HAP-1 (cell line): ENCODE measurements around the gene MAGEF1.

Experiments
- DNase-seq, 2 experiments: peaks; one replicate each; pipeline ENCODE4 v3.0.0-alpha.2; 2016 to 2020; ENCODE audit warnings: low spot score in 2 of 2
- H3K27me3 ChIP-seq: fragments of 250-450 bp; sonication (Bioruptor Pico); 2 replicates; pipeline ENCODE4 v1.5.1; 2020; ENCODE audit warnings: low read depth, mild to moderate bottlenecking, moderate library complexity
- H3K36me3 ChIP-seq: fragments of 250-450 bp; sonication (Bioruptor Pico); replicated peaks from 2 replicates; pipeline ENCODE4 v1.5.1; 2020; ENCODE audit warnings: mild to moderate bottlenecking
- H3K4me1 ChIP-seq: fragments of 250-450 bp; sonication (Bioruptor Pico); 2 replicates; pipeline ENCODE4 v1.5.1; 2020; ENCODE audit warnings: mild to moderate bottlenecking
- H3K4me3 ChIP-seq: fragments of 250-450 bp; sonication (Bioruptor Pico); 2 replicates; pipeline ENCODE4 v1.5.1; 2020; ENCODE audit warnings: mild to moderate bottlenecking, moderate library complexity
- H3K9me3 ChIP-seq: fragments of 250-450 bp; sonication (Bioruptor Pico); 2 replicates; pipeline ENCODE4 v1.5.1; 2020; ENCODE audit warnings: mild to moderate bottlenecking, moderate library complexity
- in situ Hi-C: fragments of 300-500 bp; cut with MboI; formaldehyde crosslinking; loops from 3 replicates; pipeline ENCODE4 v1.14.3; 2020; ENCODE audit warnings: low sequenced_read_pairs, inconsistent platforms, mixed read lengths

MAGEF1 gene, protein sequence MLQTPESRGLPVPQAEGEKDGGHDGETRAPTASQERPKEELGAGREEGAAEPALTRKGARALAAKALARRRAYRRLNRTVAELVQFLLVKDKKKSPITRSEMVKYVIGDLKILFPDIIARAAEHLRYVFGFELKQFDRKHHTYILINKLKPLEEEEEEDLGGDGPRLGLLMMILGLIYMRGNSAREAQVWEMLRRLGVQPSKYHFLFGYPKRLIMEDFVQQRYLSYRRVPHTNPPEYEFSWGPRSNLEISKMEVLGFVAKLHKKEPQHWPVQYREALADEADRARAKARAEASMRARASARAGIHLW

DNA sequence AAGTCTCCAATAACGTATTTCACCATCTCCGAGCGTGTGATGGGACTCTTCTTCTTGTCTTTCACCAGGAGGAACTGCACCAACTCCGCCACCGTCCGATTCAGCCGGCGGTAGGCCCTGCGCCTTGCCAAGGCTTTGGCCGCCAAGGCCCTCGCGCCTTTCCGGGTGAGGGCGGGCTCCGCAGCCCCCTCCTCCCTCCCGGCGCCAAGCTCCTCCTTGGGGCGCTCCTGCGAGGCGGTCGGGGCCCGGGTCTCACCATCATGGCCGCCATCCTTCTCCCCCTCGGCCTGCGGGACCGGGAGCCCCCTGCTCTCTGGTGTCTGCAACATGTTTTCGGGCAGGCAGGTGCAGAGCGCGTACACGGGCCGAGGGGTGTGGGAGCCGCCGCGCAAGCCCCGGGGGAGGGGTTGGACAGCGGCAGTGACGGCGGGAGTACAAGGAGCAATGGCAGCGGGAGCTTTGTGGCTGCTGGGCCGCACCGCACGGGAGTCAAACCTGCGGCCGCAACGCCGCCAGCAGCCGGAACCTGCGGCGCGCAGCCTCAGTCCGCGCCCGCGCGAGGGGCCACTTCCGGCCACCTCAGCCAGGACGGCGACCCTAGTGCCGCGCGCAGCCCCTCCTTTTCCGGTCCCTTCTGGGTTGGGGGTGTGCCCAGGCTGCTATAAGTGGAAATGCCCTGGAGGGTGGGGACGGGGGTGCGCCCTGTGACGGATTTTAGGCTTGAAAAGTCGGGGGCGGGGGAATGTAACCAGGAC is at the start of gene MAGEF1:
MAGEF1 (minus strand) TSS at position 572 of the 755 bp plus-strand sequence; CDS start at position 329, 243 bp downstream.
- peak within 1 kb of the TSS; percentile 95 for H3K4me3 ChIP-seq
- H3K36me3 ChIP-seq = peaks cover 23% of the 10 kb centered on the region
- H3K9me3 ChIP-seq = no peaks in the 10 kb centered on the region
- DNase-seq = peak; percentile 86 to 94
- no peaks in the 10 kb centered on the region for H3K27me3 ChIP-seq
- H3K4me1 ChIP-seq = peaks cover 11% of the 10 kb centered on the region
- in situ Hi-C loops = no loop called here

DNA sequence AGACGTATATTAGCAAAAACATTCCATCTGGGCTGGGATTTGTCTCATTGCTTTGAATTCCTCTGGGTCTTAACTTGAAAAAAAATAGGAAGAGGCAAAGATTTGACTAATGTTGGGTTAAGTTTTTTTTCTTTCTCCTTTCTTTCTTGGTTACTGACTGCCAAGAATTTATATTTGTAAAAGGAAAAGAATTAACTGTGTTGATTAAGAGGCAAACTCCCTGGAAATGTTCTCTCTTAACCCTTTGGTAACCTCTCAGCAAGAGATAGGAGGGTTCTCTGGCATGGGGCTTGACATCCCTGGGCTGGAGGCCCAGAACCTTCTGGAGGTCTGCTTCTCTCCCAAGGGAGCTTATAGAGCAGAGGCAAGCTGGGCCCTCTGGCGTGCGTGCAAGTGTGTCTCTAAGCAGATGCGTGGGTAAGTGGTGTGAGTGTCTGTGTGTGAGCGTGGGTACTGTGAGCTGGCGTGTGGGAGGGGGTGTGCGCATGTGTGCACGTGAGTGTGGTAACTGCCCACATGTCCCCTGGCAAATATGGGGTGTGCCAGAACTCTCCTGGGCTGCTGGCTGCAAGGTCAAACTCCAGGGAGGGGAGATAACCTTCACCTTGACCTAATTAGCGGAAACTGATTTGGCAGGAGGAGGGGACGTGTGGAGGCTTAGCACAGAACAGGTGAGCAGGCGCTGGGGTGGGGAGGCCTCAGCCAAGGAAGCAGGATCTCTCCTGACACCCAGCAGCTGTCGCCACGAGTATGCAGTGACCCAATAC is 49.4 kb upstream of the MAGEF1 start:
- in situ Hi-C loops = no loop called here
- no peaks in the 10 kb centered on the region for H3K36me3 ChIP-seq
- no peaks in the 10 kb centered on the region for H3K27me3 ChIP-seq
- H3K9me3 ChIP-seq = no peaks in the 10 kb centered on the region
- H3K4me3 ChIP-seq = no peak overlapping the region
- H3K4me1 ChIP-seq = no peaks in the 10 kb centered on the region
- DNase-seq = no peak

DNA sequence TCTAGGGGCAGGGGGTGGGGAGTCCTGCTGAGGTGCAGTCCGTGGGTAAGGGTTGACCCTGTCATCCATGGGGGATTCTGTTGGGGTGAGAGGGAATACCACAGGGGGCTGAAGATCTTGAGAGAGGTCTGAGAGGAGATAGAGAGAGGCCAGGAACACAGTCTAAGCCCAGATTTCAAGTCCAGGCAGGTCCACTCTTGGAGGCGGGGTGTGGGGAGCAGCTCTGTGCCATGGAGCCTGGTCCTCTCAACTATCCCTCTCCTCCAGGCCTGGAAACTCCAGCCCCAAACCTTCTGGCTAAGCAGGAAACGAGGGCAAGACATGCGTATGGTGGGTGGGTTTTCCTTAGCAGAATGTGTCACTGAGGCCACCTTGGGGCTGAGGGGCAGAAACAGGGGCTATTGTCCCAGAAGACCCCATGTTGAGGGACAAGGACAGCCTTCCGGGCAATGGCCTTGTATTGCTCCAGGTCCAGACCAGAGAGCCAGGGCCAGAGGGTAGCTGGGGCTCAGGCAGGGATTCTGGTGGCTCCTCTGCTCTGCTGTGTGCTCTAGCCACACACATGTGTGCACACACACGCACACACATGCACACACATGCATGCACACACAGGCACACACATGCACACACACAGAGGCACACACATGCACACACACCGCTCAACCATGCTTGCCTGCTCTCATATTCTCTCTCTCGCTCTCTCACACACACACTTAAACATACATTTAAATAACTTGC is 48.6 kb upstream of the MAGEF1 start:
- in situ Hi-C loops = no loop called here
- H3K27me3 ChIP-seq = no peaks in the 10 kb centered on the region
- no peaks in the 10 kb centered on the region for H3K36me3 ChIP-seq
- H3K9me3 ChIP-seq = no peaks in the 10 kb centered on the region
- no peak overlapping the region for H3K4me3 ChIP-seq
- DNase-seq = no peak
- H3K4me1 ChIP-seq = no peaks in the 10 kb centered on the region

DNA sequence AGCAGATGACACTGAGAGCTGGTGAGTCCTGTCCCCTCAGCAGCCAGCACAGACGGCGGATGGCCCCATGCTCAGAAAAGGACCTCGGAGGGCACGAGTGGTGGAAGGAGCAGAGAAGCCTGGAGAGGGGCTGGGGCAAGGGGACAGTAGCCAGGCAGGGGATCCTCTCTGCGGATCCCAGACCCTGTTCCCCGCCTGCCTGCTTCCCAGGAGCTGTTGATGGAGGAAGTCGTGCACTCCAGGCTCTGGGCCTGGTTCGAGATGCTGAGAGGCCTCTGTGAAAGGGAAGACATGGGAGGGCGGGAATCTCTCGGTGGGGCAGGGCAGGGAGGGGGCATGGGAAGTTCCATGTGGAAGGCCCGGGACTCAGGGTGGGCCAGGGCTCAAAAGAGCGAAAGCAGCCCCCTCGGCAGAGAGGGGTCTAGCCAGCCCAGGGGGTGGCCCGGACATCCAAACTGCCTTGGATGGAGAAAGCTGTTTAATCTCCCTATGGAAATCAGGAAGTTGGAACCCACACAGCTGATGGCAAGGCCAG is 47.9 kb upstream of the MAGEF1 start:
- no peak for DNase-seq
- no peaks in the 10 kb centered on the region for H3K4me1 ChIP-seq
- no peaks in the 10 kb centered on the region for H3K36me3 ChIP-seq
- in situ Hi-C loops = no loop called here
- H3K9me3 ChIP-seq = no peaks in the 10 kb centered on the region
- H3K4me3 ChIP-seq = no peak overlapping the region
- no peaks in the 10 kb centered on the region for H3K27me3 ChIP-seq

DNA sequence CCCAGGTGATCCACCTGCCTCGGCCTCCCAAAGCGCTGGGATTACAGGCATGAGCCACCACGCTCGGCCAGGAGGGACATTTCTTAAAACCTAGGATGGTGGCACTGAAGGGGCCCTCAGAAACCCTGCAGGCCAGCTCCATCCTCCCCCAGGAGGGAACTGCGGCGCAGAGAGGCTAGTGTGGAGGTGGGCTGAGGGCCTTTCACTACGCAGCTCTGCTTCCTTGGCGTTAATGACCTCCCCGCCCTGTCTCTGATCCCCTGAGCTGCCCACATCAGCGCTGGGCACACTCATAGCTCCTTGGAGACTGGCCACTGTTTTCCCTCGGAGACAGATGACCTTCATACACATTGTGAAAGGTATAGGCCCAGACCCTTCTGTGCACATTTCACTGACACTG is 46.2 kb upstream of the MAGEF1 start:
- no peaks in the 10 kb centered on the region for H3K36me3 ChIP-seq
- in situ Hi-C loops = no loop called here
- no peaks in the 10 kb centered on the region for H3K27me3 ChIP-seq
- no peaks in the 10 kb centered on the region for H3K9me3 ChIP-seq
- H3K4me3 ChIP-seq = no peak overlapping the region
- H3K4me1 ChIP-seq = no peaks in the 10 kb centered on the region
- DNase-seq = no peak

DNA sequence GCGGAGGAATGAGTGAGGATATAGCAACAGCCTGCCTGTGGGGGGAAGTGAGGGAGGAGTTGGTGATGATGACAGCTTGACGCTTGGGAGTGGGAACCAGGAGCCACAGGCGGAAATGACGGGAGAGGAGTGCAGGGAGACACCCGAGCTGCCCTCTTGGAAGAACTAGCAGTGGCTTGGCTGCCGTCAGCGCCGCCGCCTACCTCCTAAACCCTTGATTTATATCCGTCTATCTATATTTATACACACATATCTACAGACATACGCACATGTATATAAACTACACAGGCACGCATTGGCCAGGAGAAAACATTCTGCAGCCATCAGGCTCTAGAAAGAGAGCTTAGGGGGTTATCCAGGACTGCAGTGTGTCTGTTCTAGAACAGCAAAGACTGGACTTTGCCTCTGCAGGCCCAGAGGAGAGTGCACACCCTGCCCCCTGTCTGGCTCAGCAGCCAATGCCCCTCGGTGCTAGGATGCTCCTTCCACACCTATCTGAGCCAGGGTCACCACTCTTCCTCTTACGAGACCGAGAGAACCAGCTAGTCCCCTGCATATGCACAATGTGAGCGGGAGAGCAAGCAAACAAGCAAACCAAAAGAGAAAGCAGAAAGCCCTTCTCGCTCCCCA is 45.3 kb upstream of the MAGEF1 start:
- no peaks in the 10 kb centered on the region for H3K4me1 ChIP-seq
- DNase-seq = no peak
- no peaks in the 10 kb centered on the region for H3K9me3 ChIP-seq
- H3K27me3 ChIP-seq = no peaks in the 10 kb centered on the region
- no peaks in the 10 kb centered on the region for H3K36me3 ChIP-seq
- in situ Hi-C loops = no loop called here
- no peak overlapping the region for H3K4me3 ChIP-seq

DNA sequence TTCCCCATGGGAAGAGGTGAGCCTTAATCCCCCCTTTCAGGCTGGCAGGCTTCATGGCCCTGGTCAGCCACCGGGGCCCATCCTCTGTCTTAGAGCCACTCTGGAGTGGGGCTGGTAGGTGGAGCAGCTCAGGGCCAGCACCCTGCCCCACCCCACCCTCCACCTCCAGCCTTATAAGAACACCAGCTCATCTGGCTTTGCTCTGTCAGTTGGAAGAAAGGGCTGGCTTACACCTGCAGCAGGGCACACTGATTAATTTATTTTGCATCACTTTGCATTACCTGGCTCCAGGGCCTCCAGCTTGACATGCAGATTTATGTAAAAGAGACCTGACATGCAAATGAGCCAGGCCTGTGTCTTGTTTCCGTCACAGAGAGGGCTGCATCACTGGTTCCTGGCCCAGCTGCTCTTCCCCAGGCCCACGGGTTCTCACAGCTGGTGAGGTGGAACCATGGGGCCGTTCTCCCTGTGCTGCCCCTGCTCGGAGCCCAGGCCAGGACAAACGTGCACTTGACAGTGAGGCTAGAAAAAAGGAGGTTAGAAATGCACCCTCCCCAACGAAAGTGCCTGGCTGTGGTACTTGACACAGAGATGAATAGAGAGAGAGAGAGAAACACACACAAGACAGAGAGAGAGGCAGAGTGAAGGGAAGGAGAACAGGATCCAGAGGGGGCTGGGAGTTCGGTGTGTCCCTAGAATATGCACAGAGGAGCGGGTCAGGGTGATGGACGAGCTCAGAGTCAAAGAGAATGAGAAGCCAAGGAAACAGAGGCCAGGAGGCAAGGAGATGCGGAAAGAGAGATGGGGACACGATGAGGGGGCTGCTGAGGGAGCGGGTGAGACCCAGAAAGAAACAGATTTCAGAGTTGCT is 44.5 kb upstream of the MAGEF1 start:
- no peak for DNase-seq
- H3K4me3 ChIP-seq = no peak overlapping the region
- in situ Hi-C loops = no loop called here
- H3K9me3 ChIP-seq = no peaks in the 10 kb centered on the region
- no peaks in the 10 kb centered on the region for H3K4me1 ChIP-seq
- H3K36me3 ChIP-seq = no peaks in the 10 kb centered on the region
- no peaks in the 10 kb centered on the region for H3K27me3 ChIP-seq

DNA sequence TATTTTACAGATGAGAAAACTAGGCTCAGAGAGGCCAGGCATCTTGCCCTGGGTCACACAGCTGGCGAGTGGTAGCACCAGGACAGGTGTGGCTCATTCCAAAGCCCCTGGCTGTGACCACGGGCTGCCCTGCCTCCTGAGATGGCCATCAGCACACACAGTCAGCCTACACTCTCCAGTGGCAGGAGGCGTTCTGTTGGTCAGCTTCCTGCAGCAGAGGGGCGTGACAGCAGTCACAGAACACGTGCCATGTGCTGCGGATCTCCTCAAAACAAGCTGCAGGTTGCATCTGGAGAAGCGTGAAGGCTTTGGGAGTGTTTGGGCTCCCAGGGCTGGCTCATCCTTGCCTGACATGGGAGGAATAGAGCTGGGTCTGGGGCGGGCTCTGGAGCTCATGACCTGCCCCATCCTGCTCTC is 43.5 kb upstream of the MAGEF1 start:
- no peaks in the 10 kb centered on the region for H3K4me1 ChIP-seq
- in situ Hi-C loops = no loop called here
- H3K9me3 ChIP-seq = no peaks in the 10 kb centered on the region
- no peak overlapping the region for H3K4me3 ChIP-seq
- H3K36me3 ChIP-seq = no peaks in the 10 kb centered on the region
- DNase-seq = no peak
- no peaks in the 10 kb centered on the region for H3K27me3 ChIP-seq

DNA sequence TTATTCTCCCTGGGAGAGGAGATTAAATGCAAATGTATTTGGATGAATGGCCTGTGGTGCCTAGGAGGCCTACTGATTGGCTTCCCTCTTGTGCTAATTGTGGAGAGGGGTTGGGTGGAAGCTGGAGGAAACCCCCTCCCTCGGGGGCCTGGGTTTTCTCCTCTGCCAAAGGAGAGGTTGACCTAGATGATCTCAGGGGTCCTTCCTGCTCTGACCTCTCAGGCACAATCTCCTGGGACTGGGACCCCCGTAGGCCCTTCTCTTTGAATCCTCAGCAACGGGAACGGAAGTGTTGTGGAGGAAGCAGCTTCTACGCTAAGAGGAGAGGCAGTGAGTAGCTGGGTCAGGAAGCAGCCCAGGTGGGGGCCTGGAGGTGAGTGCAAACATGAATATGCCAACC is 40.5 kb upstream of the MAGEF1 start:
- Histone ChIP-seq H3K36me3 (no peaks in the 10 kb centered on the region), H3K4me3 (no peak overlapping the region), H3K9me3 (no peaks in the 10 kb centered on the region), H3K27me3 (0 out of 2 replicates have a peak, but pooled peaks cover 4% of the 10 kb centered on the region), H3K4me1 (no peaks in the 10 kb centered on the region)
- no peak for DNase-seq
- in situ Hi-C loops = no loop called here

DNA sequence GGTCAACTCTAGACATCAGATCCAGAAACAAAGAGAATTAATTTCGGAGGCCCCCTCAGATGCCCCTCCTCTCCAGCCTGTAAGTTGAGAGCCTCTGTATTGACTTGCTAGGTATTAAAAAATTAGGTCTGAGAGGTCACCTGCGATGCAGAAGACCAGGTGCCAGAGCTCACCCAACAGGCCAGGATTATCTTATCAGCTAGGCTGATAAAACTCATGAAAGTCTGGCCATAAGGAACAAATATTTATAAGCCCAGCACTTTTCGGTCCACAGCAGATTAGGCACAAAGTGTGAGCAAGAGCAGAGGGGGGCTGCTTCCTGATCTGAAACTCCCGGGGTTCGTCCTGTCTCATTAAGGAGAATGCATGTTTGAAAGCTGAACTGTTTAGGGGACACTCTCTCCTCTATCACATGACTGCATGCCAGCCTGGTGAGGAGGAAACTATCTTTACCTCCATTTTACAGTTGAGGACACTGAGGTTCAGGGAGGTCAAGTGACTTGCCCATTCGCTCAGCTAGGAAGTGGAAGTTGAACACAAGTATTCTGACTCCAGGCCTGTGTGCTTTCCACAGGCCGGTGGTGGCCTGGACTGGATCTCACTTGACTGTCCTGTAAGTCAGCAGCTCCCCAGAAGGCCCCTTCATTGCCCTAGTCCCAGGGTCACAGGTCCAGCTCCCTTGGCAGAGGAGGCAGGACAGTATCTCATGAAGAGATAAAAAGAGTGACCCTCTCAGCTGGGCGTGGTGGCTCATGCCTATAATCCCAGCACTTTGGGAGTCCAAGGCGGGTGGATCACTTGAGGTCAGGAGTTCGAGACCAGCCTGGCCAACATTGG is 39.6 kb upstream of the MAGEF1 start:
- Histone ChIP-seq H3K36me3 (no peaks in the 10 kb centered on the region), H3K27me3 (0 out of 2 replicates have a peak, but pooled peaks cover 4% of the 10 kb centered on the region), H3K4me1 (no peaks in the 10 kb centered on the region), H3K9me3 (no peaks in the 10 kb centered on the region), H3K4me3 (no peak overlapping the region)
- in situ Hi-C loops = no loop called here
- DNase-seq = no peak

DNA sequence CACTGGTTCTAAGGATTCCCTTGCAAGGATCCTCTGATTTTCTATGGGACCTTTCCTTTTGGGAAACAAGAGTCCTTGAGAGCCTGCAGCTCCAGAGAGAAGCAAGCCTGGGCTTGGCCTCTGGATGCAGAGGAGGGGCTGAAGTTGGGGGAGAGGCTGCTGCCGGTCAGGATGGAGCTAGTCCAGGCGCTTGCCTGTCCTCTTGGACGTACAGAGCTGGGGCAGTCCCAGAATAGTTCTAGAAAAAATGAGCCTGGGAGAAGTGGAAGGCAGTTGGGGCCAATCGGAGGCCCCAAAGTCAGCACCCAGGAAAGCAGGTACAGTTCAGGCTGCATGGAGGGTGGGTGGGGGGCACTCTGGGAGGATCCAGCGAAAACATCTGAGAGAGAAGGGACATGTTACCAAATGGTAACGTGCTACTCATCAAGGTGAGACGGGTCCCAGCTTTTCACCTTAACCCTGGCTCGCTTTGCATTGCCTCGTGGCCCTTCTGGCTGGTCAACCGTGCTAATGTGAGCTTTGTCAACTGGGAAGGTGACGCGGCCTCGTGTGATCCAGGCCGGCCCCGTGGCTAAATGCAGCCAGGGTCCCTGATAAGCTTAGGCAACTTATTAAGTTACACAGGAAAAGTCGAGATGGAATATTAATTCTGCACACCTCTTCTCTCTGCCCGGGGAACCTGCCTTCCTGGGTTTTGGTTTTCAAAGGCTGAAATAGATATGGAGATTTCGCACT is 38.7 kb upstream of the MAGEF1 start:
- no peak for DNase-seq
- H3K9me3 ChIP-seq = no peaks in the 10 kb centered on the region
- no peak overlapping the region for H3K4me3 ChIP-seq
- H3K36me3 ChIP-seq = no peaks in the 10 kb centered on the region
- in situ Hi-C loops = no loop called here
- H3K27me3 ChIP-seq = 0 out of 2 replicates have a peak, but pooled peaks cover 4% of the 10 kb centered on the region
- H3K4me1 ChIP-seq = no peaks in the 10 kb centered on the region
